ENCODE data around the gene STARD13.

- no peak for TF ChIP-seq CTCF (IDR thresholded peaks at IDR 0.05)
- TF ChIP-seq POLR2A (IDR thresholded peaks at IDR 0.05) = no peak
These were observed 11.4 kb upstream of the STARD13 start for GRCh38 chr13:33296793-33297425.

Measured in right lobe of liver (tissue), 4 donors.